Peyer's patch (tissue), 4 donors: ENCODE results near the gene MYBPC1.

Experiments used
- CTCF ChIP-seq, 6 experiments: fragments of 450-650 bp in 4 of 6; fragments of 200-600 bp in 2 of 6; sonication (generic) in 1 of 6; IDR thresholded peaks; one replicate each; pipeline ENCODE4 v1.5.1; 2017 to 2019; ENCODE audit warnings: antibody characterized with exemption in 6 of 6, mild to moderate bottlenecking in 3 of 6, moderate library complexity in 1 of 6
- POLR2A ChIP-seq, 2 donors: fragments of 450-650 bp; IDR thresholded peaks; one replicate each; pipeline ENCODE4 v1.5.1; 2017; ENCODE audit warnings: antibody characterized with exemption in 2 of 2, mild to moderate bottlenecking in 2 of 2, moderate library complexity in 2 of 2

DNA sequence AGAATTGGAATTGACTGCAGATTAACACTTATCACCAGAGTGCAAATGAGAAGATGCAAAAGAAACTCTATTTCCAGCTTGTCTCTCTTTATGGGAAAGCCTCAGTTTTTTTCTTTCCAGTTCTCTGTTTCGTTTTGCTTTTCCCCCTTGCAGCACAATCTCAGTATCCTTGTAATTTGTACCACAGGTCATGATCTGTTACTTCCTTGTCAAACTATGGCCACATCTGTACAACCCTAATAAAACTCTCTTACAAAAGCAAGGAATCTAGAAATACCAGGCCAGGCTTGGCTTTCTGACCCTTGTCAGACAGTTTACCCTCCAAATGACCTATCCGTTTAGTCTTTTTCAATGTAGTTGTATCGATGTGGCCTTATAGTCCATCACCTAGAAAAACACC is 33.9 kb downstream of the MYBPC1 start:
- no peak for TF ChIP-seq CTCF (IDR thresholded peaks at IDR 0.05)
- TF ChIP-seq POLR2A (IDR thresholded peaks at IDR 0.05): no peak
